ENCODE data around the gene TRAF7.

Gene TRAF7

GRCh38 chr16:2171601-2172178 is 16.1 kb downstream of the TRAF7 start:
- Histone ChIP-seq H3K4me3 (ENCODE audit: low read length) (no peak overlapping the region), H3K4me1 (ENCODE audit: control insufficient read depth, low read length) (no peaks in the 10 kb centered on the region), H3K9me3 (ENCODE audit: control insufficient read depth, insufficient read depth, low read length) (no peaks in the 10 kb centered on the region), H3K27ac (ENCODE audit: low read depth, low read length) (no peak overlapping the region), H3K27me3 (ENCODE audit: control insufficient read depth, low read length) (no peaks in the 10 kb centered on the region), H3K79me2 (ENCODE audit: control insufficient read depth, low read length) (peaks cover under 1% of the 10 kb centered on the region), H3K4me2 (ENCODE audit: low read length) (no peak overlapping the region), H3K9me2 (replicated peaks; ENCODE audit: control insufficient read depth, low read length) (no peaks in the 10 kb centered on the region), H4K20me1 (ENCODE audit: control insufficient read depth, insufficient read depth, low read depth, low read length) (no peaks in the 10 kb centered on the region), H3F3A (ENCODE audit: control insufficient read depth, insufficient read depth) (no peaks in the 10 kb centered on the region), H3K36me3 (ENCODE audit: control insufficient read depth, low read length) (peaks cover 68% of the 10 kb centered on the region)
- TF ChIP-seq EZH2phosphoT487 (IDR thresholded peaks at IDR 0.05; ENCODE audit: borderline replicate concordance, low read length) (no peak), CTCF (IDR thresholded peaks at IDR 0.05; ENCODE audit: low read depth, low read length, poor library complexity, severe bottlenecking) (no peak)

GRCh38 chr16:2172688-2173335 is 17.2 kb downstream of the TRAF7 start:
- Histone ChIP-seq H3F3A (ENCODE audit: control insufficient read depth, insufficient read depth) (no peaks in the 10 kb centered on the region), H3K4me1 (ENCODE audit: control insufficient read depth, low read length) (no peaks in the 10 kb centered on the region), H3K79me2 (ENCODE audit: control insufficient read depth, low read length) (no peaks in the 10 kb centered on the region), H4K20me1 (ENCODE audit: control insufficient read depth, insufficient read depth, low read depth, low read length) (no peaks in the 10 kb centered on the region), H3K27me3 (ENCODE audit: control insufficient read depth, low read length) (no peaks in the 10 kb centered on the region), H3K4me3 (ENCODE audit: low read length) (no peak overlapping the region), H3K4me2 (ENCODE audit: low read length) (no peak overlapping the region), H3K9me3 (ENCODE audit: control insufficient read depth, insufficient read depth, low read length) (no peaks in the 10 kb centered on the region), H3K27ac (ENCODE audit: low read depth, low read length) (no peak overlapping the region), H3K36me3 (ENCODE audit: control insufficient read depth, low read length) (peaks cover 69% of the 10 kb centered on the region), H3K9me2 (replicated peaks; ENCODE audit: control insufficient read depth, low read length) (no peaks in the 10 kb centered on the region)
- TF ChIP-seq CTCF (IDR thresholded peaks at IDR 0.05; ENCODE audit: low read depth, low read length, poor library complexity, severe bottlenecking) (no peak), EZH2phosphoT487 (IDR thresholded peaks at IDR 0.05; ENCODE audit: borderline replicate concordance, low read length) (no peak)

GRCh38 chr16:2173366-2173765 is 17.8 kb downstream of the TRAF7 start:
- no peak overlapping the region for H3K4me3 ChIP-seq (ENCODE audit: low read length)
- no peaks in the 10 kb centered on the region for H3K9me2 ChIP-seq (replicated peaks; ENCODE audit: control insufficient read depth, low read length)
- no peaks in the 10 kb centered on the region for H3K9me3 ChIP-seq (ENCODE audit: control insufficient read depth, insufficient read depth, low read length)
- H3K79me2 ChIP-seq (ENCODE audit: control insufficient read depth, low read length): no peaks in the 10 kb centered on the region
- no peaks in the 10 kb centered on the region for H3K4me1 ChIP-seq (ENCODE audit: control insufficient read depth, low read length)
- H3K27me3 ChIP-seq (ENCODE audit: control insufficient read depth, low read length): no peaks in the 10 kb centered on the region
- no peaks in the 10 kb centered on the region for H3F3A ChIP-seq (ENCODE audit: control insufficient read depth, insufficient read depth)
- H4K20me1 ChIP-seq (ENCODE audit: control insufficient read depth, insufficient read depth, low read depth, low read length): no peaks in the 10 kb centered on the region
- peaks cover 68% of the 10 kb centered on the region for H3K36me3 ChIP-seq (ENCODE audit: control insufficient read depth, low read length)
- no peak overlapping the region for H3K4me2 ChIP-seq (ENCODE audit: low read length)
- no peak overlapping the region for H3K27ac ChIP-seq (ENCODE audit: low read depth, low read length)
- no peak for TF ChIP-seq EZH2phosphoT487 (IDR thresholded peaks at IDR 0.05; ENCODE audit: borderline replicate concordance, low read length)
- no peak for TF ChIP-seq CTCF (IDR thresholded peaks at IDR 0.05; ENCODE audit: low read depth, low read length, poor library complexity, severe bottlenecking)
